ENCODE results near the gene RPL22.

Gene RPL22

GRCh38 chr1:6224718-6225117 lies 25.3 kb upstream of the RPL22 start:
- H4K20me1 ChIP-seq (ENCODE audit: insufficient read depth, low read length): no peaks in the 10 kb centered on the region
- H3K9me3 ChIP-seq (replicated peaks; ENCODE audit: insufficient read depth, low read length): no peaks in the 10 kb centered on the region
- TF ChIP-seq EZH2phosphoT487 (IDR thresholded peaks at IDR 0.05; ENCODE audit: low read length) (no peak), EZH2 (optimal IDR thresholded peaks at IDR 0.05; ENCODE audit: low read depth, low read length) (no peak), CTCF (IDR thresholded peaks at IDR 0.05; ENCODE audit: low read length) (no peak)
- no peak overlapping the region for H3K27ac ChIP-seq (ENCODE audit: low read length)
- no peak overlapping the region for H3K4me3 ChIP-seq (ENCODE audit: low read length)
- H3K4me1 ChIP-seq (ENCODE audit: low read length): no peaks in the 10 kb centered on the region
- peaks cover 4% of the 10 kb centered on the region; the same call in 1 of the 2 replicates for H3K79me2 ChIP-seq (ENCODE audit: low read length)
- peaks cover 15% of the 10 kb centered on the region for H3K36me3 ChIP-seq (replicated peaks; ENCODE audit: insufficient read depth, low read length)
- no peak overlapping the region for H3K9ac ChIP-seq (ENCODE audit: low read length)
- no peak overlapping the region for H3K4me2 ChIP-seq (ENCODE audit: low read depth, low read length)
- H3F3A ChIP-seq (ENCODE audit: insufficient read depth, low read length): no peaks in the 10 kb centered on the region
- DNase-seq: no peak
- no peak overlapping the region for H2AFZ ChIP-seq (ENCODE audit: low read length)
- H3K9me2 ChIP-seq (replicated peaks; ENCODE audit: insufficient read depth, low read length): no peaks in the 10 kb centered on the region
- no peaks in the 10 kb centered on the region for H3K27me3 ChIP-seq (replicated peaks; ENCODE audit: insufficient read depth, low read length)

GRCh38 chr1:6223617-6224016 lies 24.2 kb upstream of the RPL22 start:
- Histone ChIP-seq H3K4me1 (ENCODE audit: low read length) (no peaks in the 10 kb centered on the region), H3K27me3 (replicated peaks; ENCODE audit: insufficient read depth, low read length) (no peaks in the 10 kb centered on the region), H3K4me2 (ENCODE audit: low read depth, low read length) (no peak overlapping the region), H3K27ac (ENCODE audit: low read length) (no peak overlapping the region), H3K4me3 (ENCODE audit: low read length) (no peak overlapping the region), H3K79me2 (ENCODE audit: low read length) (peaks cover 4% of the 10 kb centered on the region; the same call in 1 of the 2 replicates), H3K9me2 (replicated peaks; ENCODE audit: insufficient read depth, low read length) (no peaks in the 10 kb centered on the region), H3K9ac (ENCODE audit: low read length) (no peak overlapping the region), H2AFZ (ENCODE audit: low read length) (no peak overlapping the region), H3K9me3 (replicated peaks; ENCODE audit: insufficient read depth, low read length) (no peaks in the 10 kb centered on the region), H4K20me1 (ENCODE audit: insufficient read depth, low read length) (no peaks in the 10 kb centered on the region), H3K36me3 (replicated peaks; ENCODE audit: insufficient read depth, low read length) (peaks cover 15% of the 10 kb centered on the region), H3F3A (ENCODE audit: insufficient read depth, low read length) (no peaks in the 10 kb centered on the region)
- no peak for DNase-seq
- TF ChIP-seq EZH2phosphoT487 (IDR thresholded peaks at IDR 0.05; ENCODE audit: low read length) (no peak), EZH2 (optimal IDR thresholded peaks at IDR 0.05; ENCODE audit: low read depth, low read length) (no peak), CTCF (IDR thresholded peaks at IDR 0.05; ENCODE audit: low read length) (no peak)

GRCh38 chr1:6222636-6223035 lies 23.2 kb upstream of the RPL22 start:
- Histone ChIP-seq H3K4me3 (ENCODE audit: low read length) (no peak overlapping the region), H3K27ac (ENCODE audit: low read length) (no peak overlapping the region), H3F3A (ENCODE audit: insufficient read depth, low read length) (no peaks in the 10 kb centered on the region), H2AFZ (ENCODE audit: low read length) (no peak overlapping the region), H3K79me2 (ENCODE audit: low read length) (peaks cover 4% of the 10 kb centered on the region; the same call in 1 of the 2 replicates), H3K36me3 (replicated peaks; ENCODE audit: insufficient read depth, low read length) (peaks cover 15% of the 10 kb centered on the region), H4K20me1 (ENCODE audit: insufficient read depth, low read length) (no peaks in the 10 kb centered on the region), H3K27me3 (replicated peaks; ENCODE audit: insufficient read depth, low read length) (no peaks in the 10 kb centered on the region), H3K4me2 (ENCODE audit: low read depth, low read length) (no peak overlapping the region), H3K9ac (ENCODE audit: low read length) (no peak overlapping the region), H3K9me2 (replicated peaks; ENCODE audit: insufficient read depth, low read length) (no peaks in the 10 kb centered on the region), H3K9me3 (replicated peaks; ENCODE audit: insufficient read depth, low read length) (no peaks in the 10 kb centered on the region), H3K4me1 (ENCODE audit: low read length) (no peaks in the 10 kb centered on the region)
- TF ChIP-seq EZH2 (optimal IDR thresholded peaks at IDR 0.05; ENCODE audit: low read depth, low read length): no peak
- TF ChIP-seq CTCF (IDR thresholded peaks at IDR 0.05; ENCODE audit: low read length): no peak
- TF ChIP-seq EZH2phosphoT487 (IDR thresholded peaks at IDR 0.05; ENCODE audit: low read length): no peak
- DNase-seq: no peak

All from MM.1S (cell line).